Mucosa of descending colon (tissue), 3 donors: ENCODE measurements around the gene CRTAC1. TPM values are rescaled to one million over a fixed set of nuclear protein-coding genes. Genes with fewer than 3 reads are reported as not detected.

Experiments used
- ATAC-seq: fragments of 200-7000 bp; cut with Tn5 transposase; one replicate; pipeline ENCODE4 v1.9.1; 2020; ENCODE audit warnings: mild to moderate bottlenecking, moderate library complexity
- DNase-seq, 3 donors: peaks; one replicate each; pipeline ENCODE4 v3.0.0-alpha.2; 2020
- H3K36me3 ChIP-seq: fragments of 200-600 bp; one replicate; pipeline ENCODE4 v1.8.0; 2021; ENCODE audit warnings: low read depth, mild to moderate bottlenecking
- H3K4me1 ChIP-seq: fragments of 200-600 bp; one replicate; pipeline ENCODE4 v1.8.0; 2021; ENCODE audit warnings: low read depth, mild to moderate bottlenecking
- H3K4me3 ChIP-seq: fragments of 200-600 bp; one replicate; pipeline ENCODE4 v1.8.0; 2021; ENCODE audit warnings: mild to moderate bottlenecking
- H3K9me3 ChIP-seq: fragments of 200-600 bp; one replicate; pipeline ENCODE4 v1.8.0; 2021; ENCODE audit warnings: mild to moderate bottlenecking
- CTCF ChIP-seq: fragments of 200-600 bp; IDR thresholded peaks from one replicate; pipeline ENCODE4 v1.8.0; 2022; ENCODE audit warnings: antibody characterized with exemption, mild to moderate bottlenecking
- intact Hi-C, 2 donors: fragments of 100-400 bp; cut with DNase I in 1 of 2; cut with micrococcal nuclease in 1 of 2; formaldehyde crosslinking; loops; one replicate each; pipeline versions ENCODE4 v1.11.0 to v1.11.1; 2022; cut with DNase I, micrococcal nuclease
- total RNA-seq, 3 donors: library from RNA; stranded (reverse); fragmentation: NEBNext Ultra II Directional in 2 of 3; extraction: Animal tissue kit (Norgen Biotek cat#: 25700) in 2 of 3; gene quantifications; one replicate each; pipeline versions ENCODE4 v1.2.1 to v1.2.4, GENCODE V29; 2021 to 2023
- donor health status: DM: no; HTN: no; CAD: no; lungs with moderate emphysema.
- donor health status: DM: no; HTN: no; CAD: no.
- donor health status: DM: no; HTN: yes; CAD: no.

Gene CRTAC1
- total RNA-seq, 3 donors from 2014 or later = 0.17 to 8.8 (median 1.0) TPM

DNA sequence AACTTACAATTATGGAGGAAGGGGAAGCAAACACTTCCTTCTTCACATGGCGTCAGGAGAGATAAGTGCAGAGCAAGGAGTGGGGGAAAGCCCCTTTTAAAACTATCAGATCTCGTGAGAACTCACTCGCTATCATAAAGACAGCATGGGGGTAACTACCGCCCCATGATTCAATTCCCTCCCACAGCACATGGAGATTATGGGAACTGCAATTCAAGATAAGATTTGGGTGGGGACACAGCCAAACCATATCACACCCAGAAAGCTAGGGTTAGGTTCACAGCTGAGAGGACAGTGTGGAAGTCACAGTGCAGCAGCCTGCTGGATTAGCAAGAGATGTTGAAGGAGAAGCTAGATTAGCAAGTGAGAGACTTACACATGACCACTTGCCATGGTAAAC lies 81.6 kb downstream of the CRTAC1 start:
- H3K36me3 ChIP-seq = no peaks in the 10 kb centered on the region
- DNase-seq (no peak), ATAC-seq (no peak)
- no peak overlapping the region for H3K4me3 ChIP-seq
- no peaks in the 10 kb centered on the region for H3K9me3 ChIP-seq
- TF ChIP-seq CTCF = no peak
- no peaks in the 10 kb centered on the region for H3K4me1 ChIP-seq
- intact Hi-C loops = no loop called here

GRCh38 chr10:97944772-97945171 lies 85.6 kb downstream of the CRTAC1 start:
- no peak for DNase-seq
- TF ChIP-seq CTCF = no peak
- H3K4me1 ChIP-seq = no peaks in the 10 kb centered on the region
- H3K4me3 ChIP-seq = no peak overlapping the region
- no peaks in the 10 kb centered on the region for H3K36me3 ChIP-seq
- no peaks in the 10 kb centered on the region for H3K9me3 ChIP-seq
- intact Hi-C loops = no loop called here
- ATAC-seq = no peak

GRCh38 chr10:97943294-97943693 lies 87.1 kb downstream of the CRTAC1 start:
- no peak for TF ChIP-seq CTCF
- Histone ChIP-seq H3K4me1 (no peaks in the 10 kb centered on the region), H3K4me3 (no peak overlapping the region), H3K36me3 (no peaks in the 10 kb centered on the region), H3K9me3 (no peaks in the 10 kb centered on the region)
- no peak for DNase-seq
- intact Hi-C loops = no loop called here
- no peak for ATAC-seq

DNA sequence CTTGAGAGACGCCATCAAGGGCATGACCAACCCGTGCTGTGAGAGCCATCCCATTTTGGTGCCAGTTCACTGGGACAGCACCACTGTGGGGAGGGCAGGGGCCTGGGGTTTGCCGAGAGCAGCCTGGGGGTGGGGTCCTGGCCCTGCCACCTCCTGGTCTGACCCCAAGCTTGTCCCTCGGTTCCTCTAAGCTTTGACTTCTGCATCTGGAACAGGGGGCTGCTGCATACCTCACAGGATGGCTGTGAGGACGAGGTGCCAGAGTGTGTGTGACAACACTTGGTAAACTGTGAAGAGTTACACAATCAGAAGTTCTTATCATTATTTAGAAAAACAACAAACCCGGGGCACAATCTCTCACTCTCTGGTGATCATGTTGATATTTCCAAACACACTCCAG lies 89.9 kb downstream of the CRTAC1 start:
- Histone ChIP-seq H3K36me3 (no peaks in the 10 kb centered on the region), H3K9me3 (no peaks in the 10 kb centered on the region), H3K4me1 (no peaks in the 10 kb centered on the region), H3K4me3 (no peak overlapping the region)
- ATAC-seq = no peak
- intact Hi-C loops = no loop called here
- no peak for TF ChIP-seq CTCF
- DNase-seq = no peak

- intact Hi-C loops = no loop called here
- TF ChIP-seq CTCF = no peak
- DNase-seq (no peak), ATAC-seq (no peak)
- Histone ChIP-seq H3K36me3 (no peaks in the 10 kb centered on the region), H3K9me3 (no peaks in the 10 kb centered on the region), H3K4me3 (no peak overlapping the region), H3K4me1 (no peaks in the 10 kb centered on the region)
Measured at GRCh38 chr10:97939446-97939990, 90.9 kb downstream of the CRTAC1 start.

DNA sequence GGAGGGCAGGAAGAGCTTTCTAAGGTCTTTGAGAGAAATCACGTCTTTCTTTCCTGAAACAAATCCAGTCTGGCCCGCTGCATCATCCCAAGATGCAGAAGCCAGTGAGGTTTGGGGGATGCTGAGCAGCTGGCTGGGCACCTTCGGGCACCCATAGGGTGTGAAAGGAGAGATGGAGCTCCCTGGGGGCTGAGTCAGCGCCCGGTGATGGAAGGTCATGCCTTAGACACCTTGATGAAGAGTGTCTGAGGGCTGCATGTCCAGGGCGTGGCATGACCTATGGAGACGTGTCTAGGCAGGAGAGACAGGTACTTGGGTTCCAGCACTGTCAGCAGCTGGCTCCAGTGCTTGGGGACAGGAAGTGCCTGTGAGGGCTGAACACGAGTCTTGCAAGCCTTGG lies 92.5 kb downstream of the CRTAC1 start:
- Histone ChIP-seq H3K4me1 (no peaks in the 10 kb centered on the region), H3K9me3 (no peaks in the 10 kb centered on the region), H3K36me3 (no peaks in the 10 kb centered on the region), H3K4me3 (no peak overlapping the region)
- ATAC-seq (no peak), DNase-seq (no peak)
- intact Hi-C loops = no loop called here
- no peak for TF ChIP-seq CTCF
